ENCODE results near the gene CABP4. TPM values are rescaled to one million over a fixed set of nuclear protein-coding genes. Genes with fewer than 3 reads are reported as not detected.

CABP4 gene
- total RNA-seq, 1 experiment from 2014 or later, result not detected

DNA sequence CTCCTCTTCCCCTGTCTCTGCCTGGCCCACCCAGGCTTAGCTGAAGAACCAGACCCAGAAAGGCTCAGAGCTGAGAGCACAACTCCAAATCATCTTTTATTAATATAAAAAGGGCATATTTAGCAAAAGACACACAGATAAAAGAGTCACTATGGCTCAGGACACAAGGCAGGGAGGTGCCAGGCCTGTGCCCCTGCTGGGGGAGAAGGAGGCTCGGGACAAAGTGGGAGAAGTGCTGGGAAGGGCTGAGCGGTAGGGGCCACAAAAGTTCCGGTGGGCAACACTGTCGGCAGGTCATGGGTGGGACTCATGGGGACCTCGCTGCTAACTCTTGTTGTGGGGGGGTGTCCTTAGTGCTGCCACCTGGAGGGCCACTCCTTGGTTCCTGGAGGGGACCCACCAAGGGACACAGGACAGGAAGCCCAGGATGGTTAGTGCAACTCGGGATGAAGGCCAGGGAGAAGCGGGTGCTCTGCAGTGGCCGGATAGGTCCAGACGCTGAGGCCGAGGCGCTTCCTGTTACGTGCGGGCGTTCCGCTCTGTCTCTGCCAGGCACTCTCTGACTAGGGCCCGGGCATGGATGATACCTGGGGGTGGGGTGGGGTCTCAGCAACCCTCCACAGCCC is 51.4 kb downstream of the CABP4 start:
- peaks cover 0 to 5% of the 10 kb centered on the region in 2 experiments; a peak in 2 of 4 replicates for H3K36me3 ChIP-seq (ENCODE audit: control insufficient read depth in 1 of 2, insufficient read depth in 2 of 2, low read length in 2 of 2)
- no peaks in the 10 kb centered on the region for H3K27me3 ChIP-seq (ENCODE audit: insufficient read depth, low read length)
- ChIA-PET RAD21 (ENCODE audit: low non-redundant PET in 1 of 2, low total read pairs in 2 of 2, uncharacterized antibody in 2 of 2, unreplicated experiment in 2 of 2) (no interaction called here), POLR2A (no interaction called here), CTCF (interaction anchor here (2.4 kb wide), 1 partner anchor 105 kb away, joined by 11 read pairs; the partner anchor contains the start of gene PPP1CA)
- DNase-seq (ENCODE audit: low read depth, low spot score) (no peak), ATAC-seq (no peak)
- peak overlapping the region; percentile 72 to 85 for H3K4me3 ChIP-seq (replicated peaks in 1 of 2; ENCODE audit: low read depth in 1 of 2, low read length in 2 of 2)
- BruUV-seq (replicated peaks), result no TSS peak
- peaks cover 31 to 43% of the 10 kb centered on the region in 2 experiments for H3K4me1 ChIP-seq (ENCODE audit: control insufficient read depth in 1 of 2, insufficient read depth in 2 of 2, low read length in 2 of 2)
- peak overlapping the region; percentile 88 for H3K4me2 ChIP-seq (ENCODE audit: low read length)
- H3K9me3 ChIP-seq (ENCODE audit: control insufficient read depth in 1 of 2, insufficient read depth in 1 of 2, low read depth in 1 of 2, low read length in 2 of 2), result no peaks in the 10 kb centered on the region
- H3K9ac ChIP-seq (ENCODE audit: low read length), result peak overlapping the region; percentile 95
- TF ChIP-seq POLR2A (IDR thresholded peaks at IDR 0.05; ENCODE audit: borderline replicate concordance, extremely low read depth, insufficient read depth, insufficient read length), result no peak
- no peak for TF ChIP-seq POLR2AphosphoS5 (IDR thresholded peaks at IDR 0.05; ENCODE audit: low read depth, low read length)
- no peak for TF ChIP-seq ZFX (IDR thresholded peaks at IDR 0.05)
- no peak for TF ChIP-seq CEBPB (IDR thresholded peaks at IDR 0.05; ENCODE audit: low read depth)
- TF ChIP-seq, protein P1, sequence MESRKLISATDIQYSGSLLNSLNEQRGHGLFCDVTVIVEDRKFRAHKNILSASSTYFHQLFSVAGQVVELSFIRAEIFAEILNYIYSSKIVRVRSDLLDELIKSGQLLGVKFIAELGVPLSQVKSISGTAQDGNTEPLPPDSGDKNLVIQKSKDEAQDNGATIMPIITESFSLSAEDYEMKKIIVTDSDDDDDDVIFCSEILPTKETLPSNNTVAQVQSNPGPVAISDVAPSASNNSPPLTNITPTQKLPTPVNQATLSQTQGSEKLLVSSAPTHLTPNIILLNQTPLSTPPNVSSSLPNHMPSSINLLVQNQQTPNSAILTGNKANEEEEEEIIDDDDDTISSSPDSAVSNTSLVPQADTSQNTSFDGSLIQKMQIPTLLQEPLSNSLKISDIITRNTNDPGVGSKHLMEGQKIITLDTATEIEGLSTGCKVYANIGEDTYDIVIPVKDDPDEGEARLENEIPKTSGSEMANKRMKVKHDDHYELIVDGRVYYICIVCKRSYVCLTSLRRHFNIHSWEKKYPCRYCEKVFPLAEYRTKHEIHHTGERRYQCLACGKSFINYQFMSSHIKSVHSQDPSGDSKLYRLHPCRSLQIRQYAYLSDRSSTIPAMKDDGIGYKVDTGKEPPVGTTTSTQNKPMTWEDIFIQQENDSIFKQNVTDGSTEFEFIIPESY (IDR thresholded peaks at IDR 0.05; ENCODE audit: extremely low read depth, insufficient replicate concordance, low read length), result no peak
- no peak for TF ChIP-seq TCF7L2 (IDR thresholded peaks at IDR 0.05; ENCODE audit: borderline replicate concordance, extremely low read depth, insufficient read depth, insufficient read length)
- TF ChIP-seq EZH2 (IDR thresholded peaks at IDR 0.05), result no peak
- TF ChIP-seq, protein P2, sequence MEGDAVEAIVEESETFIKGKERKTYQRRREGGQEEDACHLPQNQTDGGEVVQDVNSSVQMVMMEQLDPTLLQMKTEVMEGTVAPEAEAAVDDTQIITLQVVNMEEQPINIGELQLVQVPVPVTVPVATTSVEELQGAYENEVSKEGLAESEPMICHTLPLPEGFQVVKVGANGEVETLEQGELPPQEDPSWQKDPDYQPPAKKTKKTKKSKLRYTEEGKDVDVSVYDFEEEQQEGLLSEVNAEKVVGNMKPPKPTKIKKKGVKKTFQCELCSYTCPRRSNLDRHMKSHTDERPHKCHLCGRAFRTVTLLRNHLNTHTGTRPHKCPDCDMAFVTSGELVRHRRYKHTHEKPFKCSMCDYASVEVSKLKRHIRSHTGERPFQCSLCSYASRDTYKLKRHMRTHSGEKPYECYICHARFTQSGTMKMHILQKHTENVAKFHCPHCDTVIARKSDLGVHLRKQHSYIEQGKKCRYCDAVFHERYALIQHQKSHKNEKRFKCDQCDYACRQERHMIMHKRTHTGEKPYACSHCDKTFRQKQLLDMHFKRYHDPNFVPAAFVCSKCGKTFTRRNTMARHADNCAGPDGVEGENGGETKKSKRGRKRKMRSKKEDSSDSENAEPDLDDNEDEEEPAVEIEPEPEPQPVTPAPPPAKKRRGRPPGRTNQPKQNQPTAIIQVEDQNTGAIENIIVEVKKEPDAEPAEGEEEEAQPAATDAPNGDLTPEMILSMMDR (IDR thresholded peaks at IDR 0.05 in 2 of 3, conservative IDR thresholded peaks at IDR 0.05 in 1 of 3; ENCODE audit: borderline replicate concordance in 1 of 3, insufficient read depth in 1 of 3, low read depth in 2 of 3, low read length in 2 of 3), result no peak; a peak in 2 of 6 replicates
- TF ChIP-seq EZH2phosphoT487 (IDR thresholded peaks at IDR 0.05; ENCODE audit: borderline replicate concordance), result no peak
- TF ChIP-seq, protein P3, sequence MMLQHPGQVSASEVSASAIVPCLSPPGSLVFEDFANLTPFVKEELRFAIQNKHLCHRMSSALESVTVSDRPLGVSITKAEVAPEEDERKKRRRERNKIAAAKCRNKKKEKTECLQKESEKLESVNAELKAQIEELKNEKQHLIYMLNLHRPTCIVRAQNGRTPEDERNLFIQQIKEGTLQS (IDR thresholded peaks at IDR 0.05), result no peak
- no peak for TF ChIP-seq YY1 (IDR thresholded peaks at IDR 0.05; ENCODE audit: extremely low read depth, insufficient replicate concordance, low read depth, low read length)
- no peak for TF ChIP-seq SIN3A (IDR thresholded peaks at IDR 0.05; ENCODE audit: low read depth)
- TF ChIP-seq, protein P4, sequence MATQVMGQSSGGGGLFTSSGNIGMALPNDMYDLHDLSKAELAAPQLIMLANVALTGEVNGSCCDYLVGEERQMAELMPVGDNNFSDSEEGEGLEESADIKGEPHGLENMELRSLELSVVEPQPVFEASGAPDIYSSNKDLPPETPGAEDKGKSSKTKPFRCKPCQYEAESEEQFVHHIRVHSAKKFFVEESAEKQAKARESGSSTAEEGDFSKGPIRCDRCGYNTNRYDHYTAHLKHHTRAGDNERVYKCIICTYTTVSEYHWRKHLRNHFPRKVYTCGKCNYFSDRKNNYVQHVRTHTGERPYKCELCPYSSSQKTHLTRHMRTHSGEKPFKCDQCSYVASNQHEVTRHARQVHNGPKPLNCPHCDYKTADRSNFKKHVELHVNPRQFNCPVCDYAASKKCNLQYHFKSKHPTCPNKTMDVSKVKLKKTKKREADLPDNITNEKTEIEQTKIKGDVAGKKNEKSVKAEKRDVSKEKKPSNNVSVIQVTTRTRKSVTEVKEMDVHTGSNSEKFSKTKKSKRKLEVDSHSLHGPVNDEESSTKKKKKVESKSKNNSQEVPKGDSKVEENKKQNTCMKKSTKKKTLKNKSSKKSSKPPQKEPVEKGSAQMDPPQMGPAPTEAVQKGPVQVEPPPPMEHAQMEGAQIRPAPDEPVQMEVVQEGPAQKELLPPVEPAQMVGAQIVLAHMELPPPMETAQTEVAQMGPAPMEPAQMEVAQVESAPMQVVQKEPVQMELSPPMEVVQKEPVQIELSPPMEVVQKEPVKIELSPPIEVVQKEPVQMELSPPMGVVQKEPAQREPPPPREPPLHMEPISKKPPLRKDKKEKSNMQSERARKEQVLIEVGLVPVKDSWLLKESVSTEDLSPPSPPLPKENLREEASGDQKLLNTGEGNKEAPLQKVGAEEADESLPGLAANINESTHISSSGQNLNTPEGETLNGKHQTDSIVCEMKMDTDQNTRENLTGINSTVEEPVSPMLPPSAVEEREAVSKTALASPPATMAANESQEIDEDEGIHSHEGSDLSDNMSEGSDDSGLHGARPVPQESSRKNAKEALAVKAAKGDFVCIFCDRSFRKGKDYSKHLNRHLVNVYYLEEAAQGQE (IDR thresholded peaks at IDR 0.05; ENCODE audit: low read depth), result no peak
- no peak for TF ChIP-seq RAD21 (IDR thresholded peaks at IDR 0.05; ENCODE audit: low read depth)
- TF ChIP-seq SP1 (IDR thresholded peaks at IDR 0.05; ENCODE audit: low read depth), result no peak
- peak overlapping the region; percentile 93 for H3K27ac ChIP-seq (ENCODE audit: low read depth, low read length)
- no peak overlapping the region for H2AFZ ChIP-seq (ENCODE audit: low read depth, low read length, poor library complexity, severe bottlenecking)
- H4K20me1 ChIP-seq (ENCODE audit: insufficient read depth), result no peaks in the 10 kb centered on the region
- H3K79me2 ChIP-seq (ENCODE audit: insufficient read depth, low read length), result peaks cover 29% of the 10 kb centered on the region
- no peaks in the 10 kb centered on the region for H3K9me2 ChIP-seq (ENCODE audit: insufficient read depth)
- intact Hi-C loops (cut with micrococcal nuclease), result loop anchor here (1.0 to 5.0 kb wide), 5 partner anchors 37 to 156 kb away; partner anchors contain the start of genes PPP1CA, RPS6KB2 and TMEM134

Measured in HCT116 (cell line).